Liver (tissue), 9 donors: Measurements from ENCODE around the gene CAMK2B. TPM values are rescaled to one million over a fixed set of nuclear protein-coding genes. Genes with fewer than 3 reads are reported as not detected.
"Not testable (repeated sequence)": the region's sequence is repeated elsewhere in the genome, so short reads cannot be mapped to it uniquely, and the experiment has no call there.

Experiments
- DNase-seq: peaks from one replicate; pipeline ENCODE4 v3.0.0-alpha.2; 2017; ENCODE audit warnings: low spot score
- H3K27ac ChIP-seq, 2 donors: one replicate each; pipeline ENCODE4 v1.7.0; 2013; ENCODE audit warnings: inconsistent platforms in 2 of 2, low read length in 2 of 2, control low read depth in 1 of 2, low read depth in 1 of 2, mild to moderate bottlenecking in 1 of 2
- H3K27me3 ChIP-seq, 4 donors: one replicate each; pipeline versions ENCODE4 v1.6.1 to v1.7.0; 2013; ENCODE audit warnings: low read length in 3 of 4, inconsistent platforms in 1 of 4, mild to moderate bottlenecking in 1 of 4, moderate library complexity in 1 of 4; ENCODE audit not compliant: control insufficient read depth in 4 of 4, insufficient read depth in 4 of 4
- H3K36me3 ChIP-seq, 4 donors: one replicate each; pipeline versions ENCODE4 v1.6.1 to v1.7.0; 2013; ENCODE audit warnings: low read length in 3 of 4, mild to moderate bottlenecking in 3 of 4, low read depth in 1 of 4, moderate library complexity in 1 of 4; ENCODE audit not compliant: control insufficient read depth in 4 of 4, insufficient read depth in 3 of 4
- H3K4me1 ChIP-seq, 4 donors: one replicate each; pipeline versions ENCODE4 v1.6.1 to v1.7.0; 2013; ENCODE audit warnings: low read length in 3 of 4, mild to moderate bottlenecking in 3 of 4, moderate library complexity in 1 of 4; ENCODE audit not compliant: control insufficient read depth in 4 of 4, insufficient read depth in 4 of 4
- H3K4me3 ChIP-seq, 3 donors: one replicate each; pipeline versions ENCODE4 v1.6.1 to v1.7.0; 2013; ENCODE audit warnings: low read length in 3 of 3, control low read depth in 1 of 3, low read depth in 1 of 3, mild to moderate bottlenecking in 1 of 3
- H3K9ac ChIP-seq, 2 donors: one replicate each; pipeline ENCODE4 v1.7.0; 2013; ENCODE audit warnings: low read length in 2 of 2, mild to moderate bottlenecking in 2 of 2, moderate library complexity in 2 of 2, control low read depth in 1 of 2, low read depth in 1 of 2
- H3K9me3 ChIP-seq, 4 donors: one replicate each; pipeline versions ENCODE4 v1.6.1 to v1.7.0; 2013; ENCODE audit warnings: low read length in 3 of 4; ENCODE audit not compliant: control insufficient read depth in 4 of 4
- ATF3 ChIP-seq: IDR thresholded peaks from 2 replicates; pipeline ENCODE4 v1.6.1; 2016; ENCODE audit warnings: antibody characterized with exemption
- FOXA1 ChIP-seq: IDR thresholded peaks from 2 replicates; pipeline ENCODE4 v1.6.1; 2016; ENCODE audit warnings: antibody characterized with exemption
- HNF4G ChIP-seq: IDR thresholded peaks from 2 replicates; pipeline ENCODE4 v1.6.1; 2016; ENCODE audit warnings: antibody characterized with exemption
- JUND ChIP-seq, 2 donors: IDR thresholded peaks; 2 replicates each; pipeline ENCODE4 v1.6.1; 2016; ENCODE audit warnings: antibody characterized with exemption in 2 of 2
- MAX ChIP-seq: IDR thresholded peaks from 2 replicates; pipeline ENCODE4 v1.6.1; 2016; ENCODE audit warnings: antibody characterized with exemption
- NR2F2 ChIP-seq: IDR thresholded peaks from 2 replicates; pipeline ENCODE4 v1.6.1; 2016; ENCODE audit warnings: antibody characterized with exemption
- REST ChIP-seq: IDR thresholded peaks from 2 replicates; pipeline ENCODE4 v1.6.1; 2016; ENCODE audit warnings: antibody characterized with exemption, mild to moderate bottlenecking
- RXRA ChIP-seq, 2 donors: IDR thresholded peaks; 2 replicates each; pipeline ENCODE4 v1.6.1; 2017 to 2018; ENCODE audit warnings: antibody characterized with exemption in 2 of 2, mild to moderate bottlenecking in 1 of 2
- SP1 ChIP-seq: IDR thresholded peaks from 2 replicates; pipeline ENCODE4 v1.6.1; 2018; ENCODE audit warnings: antibody characterized with exemption, mild to moderate bottlenecking
- TAF1 ChIP-seq: conservative IDR thresholded peaks from 2 replicates; pipeline ENCODE4 v1.6.1; 2016; ENCODE audit warnings: antibody characterized with exemption, mild to moderate bottlenecking
- YY1 ChIP-seq: IDR thresholded peaks from 2 replicates; pipeline ENCODE4 v1.6.1; 2016; ENCODE audit warnings: antibody characterized with exemption, mild to moderate bottlenecking
- ZBTB33 ChIP-seq: IDR thresholded peaks from 2 replicates; pipeline ENCODE4 v1.6.1; 2016; ENCODE audit warnings: antibody characterized with exemption
- WGBS: extraction: QIAGEN DNeasy Blood & Tissue Kit; methylation state at CpG from one replicate; pipeline ENCODE4 v1.1.7; 2013; 5-methylcytosine and 5-hydroxymethylcytosine counted together
- polyA plus RNA-seq, 2 donors: library from polyadenylated mRNA; stranded (reverse) in 1 of 2; unstranded in 1 of 2; fragments of 200-250 nt in 1 of 2; fragments of >200 nt in 1 of 2; fragmentation: Nextera tagmentation in 1 of 2; extraction: Ambion mirVana in 1 of 2; gene quantifications; one replicate each; pipeline versions ENCODE4 v1.2.1 to v1.2.3, GENCODE V29; 2013 to 2015
- total RNA-seq, 2 donors: library from RNA; depleted of rRNA; stranded (reverse); fragments of >200 nt; gene quantifications; one replicate each; pipeline ENCODE4 v1.2.3, GENCODE V29; 2014
- donor health status: healthy.
- donor health status: healthy.
- donor health status: healthy.
- donor health status: healthy.
- donor health status: healthy.

Gene CAMK2B
- total and polyA plus RNA-seq, 4 donors: 2.1 to 3.3 (median 2.2) TPM; not detected in 1

DNA sequence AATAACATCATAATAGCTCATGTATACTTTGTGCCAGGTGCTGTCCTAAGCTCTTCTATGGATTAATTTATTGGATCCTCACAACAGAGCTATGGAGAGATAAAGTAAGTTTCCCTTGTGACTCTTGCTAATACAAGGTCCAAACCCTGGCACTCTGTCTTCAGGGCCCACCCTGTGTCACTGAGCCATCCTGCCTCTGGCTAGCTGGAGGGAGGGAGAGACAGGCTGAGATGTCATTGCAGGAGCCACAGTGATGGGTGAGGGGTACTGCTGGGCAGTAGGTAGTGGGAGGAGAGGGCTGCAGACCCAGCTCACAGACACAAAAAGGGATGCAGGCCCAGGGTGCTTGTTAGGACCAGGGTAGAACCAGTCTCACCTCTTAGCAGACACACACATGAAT is 153.0 kb downstream of the CAMK2B start (continued):
- no peak for TF ChIP-seq YY1
- TF ChIP-seq TAF1: no peak
- TF ChIP-seq RXRA (IDR thresholded peaks at IDR 0.05): no peak
- no peak for TF ChIP-seq JUND (IDR thresholded peaks at IDR 0.05)
- no peak for TF ChIP-seq FOXA1
- no peak for TF ChIP-seq NR2F2
- no peak for TF ChIP-seq MAX
- TF ChIP-seq HNF4G: no peak
- TF ChIP-seq ATF3: no peak

DNA sequence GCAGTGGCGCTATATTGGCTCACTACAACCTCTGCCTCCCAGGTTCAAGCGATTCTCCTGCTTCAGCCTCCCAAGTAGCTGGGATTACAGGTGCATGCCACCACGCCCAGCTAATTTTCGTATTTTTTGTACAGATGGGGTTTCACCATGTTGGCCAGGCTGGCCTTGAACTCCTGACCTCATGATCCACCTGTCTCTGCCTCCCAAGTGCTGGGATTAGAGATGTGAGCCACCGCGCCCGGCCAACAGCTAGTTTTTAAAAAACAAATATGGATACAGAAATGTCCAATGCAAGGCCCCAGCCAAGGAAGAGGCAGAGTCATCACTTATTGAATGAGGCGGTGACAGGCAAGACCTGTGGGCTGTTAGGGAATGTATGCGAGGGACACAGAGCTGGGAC is 153.5 kb downstream of the CAMK2B start:
- not testable (repeated sequence) for H3K9me3 ChIP-seq, H3K4me1 ChIP-seq, H3K27ac ChIP-seq, H3K36me3 ChIP-seq, DNase-seq, H3K9ac ChIP-seq, H3K27me3 ChIP-seq, H3K4me3 ChIP-seq
- 91% methylated on average over 9 of the region's 9 CpGs for WGBS

DNA sequence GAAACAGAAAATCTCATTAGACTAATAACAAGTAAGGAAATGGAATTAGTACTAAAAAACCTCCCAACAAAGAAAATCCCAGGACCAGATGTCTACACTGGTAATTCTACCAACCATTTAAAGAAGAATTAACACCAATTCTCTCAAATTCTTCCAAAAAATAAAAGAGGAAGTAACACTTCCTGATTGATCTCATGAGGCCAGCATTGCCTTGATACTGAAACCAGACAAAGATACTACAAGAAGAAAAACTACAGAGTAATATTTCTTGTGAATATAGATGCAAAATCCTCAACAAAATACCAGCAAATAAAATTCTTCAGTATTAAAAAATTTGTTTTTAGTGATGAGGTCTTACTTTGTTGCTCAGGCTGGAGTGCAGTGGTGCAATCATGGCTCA is 157.5 kb downstream of the CAMK2B start:
- H3K9ac ChIP-seq: no peak overlapping the region
- H3K27me3 ChIP-seq: no peaks in the 10 kb centered on the region
- TF ChIP-seq REST (no peak), YY1 (no peak), ZBTB33 (no peak), TAF1 (no peak), RXRA (IDR thresholded peaks at IDR 0.05) (no peak), HNF4G (no peak), SP1 (no peak)
- H3K9me3 ChIP-seq: no peaks in the 10 kb centered on the region
- peaks cover 3 to 10% (median 8%) of the 10 kb centered on the region in 4 donors for H3K4me1 ChIP-seq
- no peak for DNase-seq
- no peaks in the 10 kb centered on the region for H3K36me3 ChIP-seq
- no peak overlapping the region for H3K4me3 ChIP-seq
- H3K27ac ChIP-seq: no peak overlapping the region

Other genes with a start within 250 kb of the CAMK2B start
- gene POLM, start 243.1 kb downstream of the CAMK2B start, total RNA-seq: 10 to 100 TPM in 1 of 2 donors, 1 to 10 TPM in 1; 6.9 to 24.0 TPM
- 1 to 10 TPM; 9.1 to 9.4 TPM for gene POLM, start 243.1 kb downstream of the CAMK2B start, polyA plus RNA-seq
- gene AEBP1, start 221.2 kb downstream of the CAMK2B start, total RNA-seq: 10 to 100 TPM in 1 of 2 donors, 1 to 10 TPM in 1; 3.4 to 13.3 TPM
- gene AEBP1, start 221.2 kb downstream of the CAMK2B start, polyA plus RNA-seq: 10 to 100 TPM in 1 of 2 donors, 1 to 10 TPM in 1; 3.8 to 11.5 TPM
- 10 to 100 TPM; 53.9 to 85.0 TPM for gene POLD2, start 202.0 kb downstream of the CAMK2B start, total RNA-seq
- gene POLD2, start 202.0 kb downstream of the CAMK2B start, polyA plus RNA-seq: 100 to 1,000 TPM in 1 of 2 donors, 10 to 100 TPM in 1; 85.7 to 101 TPM
- not detected for gene MYL7, start 184.3 kb downstream of the CAMK2B start, total RNA-seq
- gene MYL7, start 184.3 kb downstream of the CAMK2B start, polyA plus RNA-seq: not detected
- gene GCK, start 136.2 kb downstream of the CAMK2B start, total RNA-seq: under 1 TPM; 0.09 to 0.67 TPM
- gene GCK, start 136.2 kb downstream of the CAMK2B start, polyA plus RNA-seq: 10 to 100 TPM in 1 of 2 donors, under 1 TPM in 1; 0.22 to 12.7 TPM
- 10 to 100 TPM; 21.8 to 22.0 TPM for gene YKT6, start 124.6 kb downstream of the CAMK2B start, total RNA-seq
- gene YKT6, start 124.6 kb downstream of the CAMK2B start, polyA plus RNA-seq: 10 to 100 TPM in 1 of 2 donors, 1 to 10 TPM in 1; 8.1 to 20.3 TPM
- 10 to 100 TPM; 22.1 to 30.7 TPM for gene NUDCD3, start 165.1 kb upstream of the CAMK2B start, total RNA-seq
- gene NUDCD3, start 165.1 kb upstream of the CAMK2B start, polyA plus RNA-seq: 10 to 100 TPM; 15.4 to 26.4 TPM
- gene NPC1L1, start 215.7 kb upstream of the CAMK2B start, total RNA-seq: 10 to 100 TPM in 1 of 2 donors, 1 to 10 TPM in 1; 7.2 to 16.4 TPM
- 10 to 100 TPM; 14.2 to 22.1 TPM for gene NPC1L1, start 215.7 kb upstream of the CAMK2B start, polyA plus RNA-seq
- gene DDX56, start 248.3 kb upstream of the CAMK2B start, total RNA-seq: 10 to 100 TPM; 24.3 to 42.1 TPM
- 10 to 100 TPM; 31.1 to 32.6 TPM for gene DDX56, start 248.3 kb upstream of the CAMK2B start, polyA plus RNA-seq